Fibroblast of lung (primary cell): ENCODE measurements around the gene GALNT12.

Experiments
- CTCF ChIP-seq, 2 donors: IDR thresholded peaks in 1 of 2; conservative IDR thresholded peaks in 1 of 2; 1 replicate in 1 of 2; 2 replicates in 1 of 2; pipeline ENCODE4 v1.5.1; 2011 to 2012; ENCODE audit warnings: low read length in 2 of 2, control low read depth in 1 of 2, inconsistent platforms in 1 of 2, low read depth in 1 of 2, mild to moderate bottlenecking in 1 of 2
- EZH2 ChIP-seq: IDR thresholded peaks from 2 replicates; pipeline ENCODE4 v1.5.1; 2012; ENCODE audit warnings: low read length, control low read depth, mild to moderate bottlenecking; ENCODE audit errors: missing control alignments

- TF ChIP-seq CTCF (conservative IDR thresholded peaks at IDR 0.05 in 1 of 2, IDR thresholded peaks at IDR 0.05 in 1 of 2; ENCODE audit: low read depth in 1 of 2, low read length in 2 of 2): no peak
- no peak for TF ChIP-seq EZH2
Observed at GRCh38 chr9:98852460-98852734, 44.9 kb downstream of the GALNT12 start.
